ENCODE data around the gene CMIP. TPM values are rescaled to one million over a fixed set of nuclear protein-coding genes. Genes with fewer than 3 reads are reported as not detected.
A peak's percentile ranks its signal among the peaks of the same experiment; 100 is the strongest.

CMIP gene
- total RNA-seq, 1 donor from 2014 or later: 6.6 TPM

- Mint-ChIP-seq H3K27me3 (ENCODE audit: insufficient read depth, low read depth) (peaks cover 5% of the 10 kb centered on the region), H3K27ac (no peak overlapping the region), H3K36me3 (peaks cover 3% of the 10 kb centered on the region), H3K4me1 (peaks cover 8% of the 10 kb centered on the region), H3K9me3 (no peaks in the 10 kb centered on the region), H3K4me3 (no peak overlapping the region)
- Histone ChIP-seq H3K4me1 (peaks cover 2% of the 10 kb centered on the region), H3K27ac (no peak overlapping the region), H3K79me2 (ENCODE audit: low read depth) (peaks cover 21% of the 10 kb centered on the region), H3K4me3 (no peak overlapping the region), H3K9me3 (ENCODE audit: low read depth) (no peaks in the 10 kb centered on the region), H3K36me3 (no peaks in the 10 kb centered on the region), H3F3A (ENCODE audit: low read depth) (no peaks in the 10 kb centered on the region), H3K9ac (no peak overlapping the region), H4K20me1 (ENCODE audit: low read depth) (peaks cover 41% of the 10 kb centered on the region), H2AFZ (replicated peaks) (no peak overlapping the region), H3K27me3 (no peaks in the 10 kb centered on the region), H3K4me2 (no peak overlapping the region)
- no peak for DNase-seq (ENCODE audit: low spot score)
- TF ChIP-seq CTCF (IDR thresholded peaks at IDR 0.05): no peak
- TF ChIP-seq EZH2phosphoT487 (IDR thresholded peaks at IDR 0.05): no peak
- TF ChIP-seq EZH2 (IDR thresholded peaks at IDR 0.05): no peak
Observed at GRCh38 chr16:81578636-81579413, 134.2 kb downstream of the CMIP start.

DNA sequence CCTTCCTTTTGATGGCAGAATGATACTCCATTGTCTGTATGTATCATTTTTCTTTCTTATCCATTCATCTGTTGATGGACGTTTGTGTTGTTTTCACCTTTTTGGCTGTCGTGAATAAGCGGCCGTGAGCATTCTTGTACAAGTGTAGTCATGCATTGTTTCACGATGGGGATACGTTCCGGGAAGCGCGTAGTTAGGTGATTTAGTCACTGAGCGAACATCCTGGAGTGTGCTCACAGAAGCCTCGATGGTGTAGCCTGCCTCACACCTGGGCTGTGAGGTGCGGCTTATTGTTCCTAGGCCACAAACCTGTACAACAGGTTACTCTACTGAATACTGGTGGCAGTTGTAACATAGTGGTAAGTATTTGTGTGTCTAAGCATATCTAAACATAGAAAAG lies 136.5 kb downstream of the CMIP start:
- no peak overlapping the region for H3K27ac ChIP-seq
- H2AFZ ChIP-seq (replicated peaks): no peak overlapping the region
- H3K4me3 Mint-ChIP-seq: no peak overlapping the region
- TF ChIP-seq CTCF (IDR thresholded peaks at IDR 0.05) (no peak), EZH2 (IDR thresholded peaks at IDR 0.05) (no peak), EZH2phosphoT487 (IDR thresholded peaks at IDR 0.05) (no peak)
- no peak overlapping the region for H3K9ac ChIP-seq
- H3K4me2 ChIP-seq: no peak overlapping the region
- no peaks in the 10 kb centered on the region for H3K9me3 ChIP-seq (ENCODE audit: low read depth)
- H3K36me3 ChIP-seq: no peaks in the 10 kb centered on the region
- peaks cover 22% of the 10 kb centered on the region for H3K79me2 ChIP-seq (ENCODE audit: low read depth)
- no peak overlapping the region for H3K27ac Mint-ChIP-seq
- H3K4me1 ChIP-seq: peaks cover 2% of the 10 kb centered on the region
- H4K20me1 ChIP-seq (ENCODE audit: low read depth): peaks cover 42% of the 10 kb centered on the region
- peaks cover 14% of the 10 kb centered on the region for H3K36me3 Mint-ChIP-seq
- no peaks in the 10 kb centered on the region for H3K27me3 ChIP-seq
- no peak for DNase-seq (ENCODE audit: low spot score)
- no peaks in the 10 kb centered on the region for H3F3A ChIP-seq (ENCODE audit: low read depth)
- no peaks in the 10 kb centered on the region for H3K9me3 Mint-ChIP-seq
- H3K4me1 Mint-ChIP-seq: peaks cover 17% of the 10 kb centered on the region
- H3K4me3 ChIP-seq: no peak overlapping the region
- H3K27me3 Mint-ChIP-seq (ENCODE audit: insufficient read depth, low read depth): peaks cover 5% of the 10 kb centered on the region

DNA sequence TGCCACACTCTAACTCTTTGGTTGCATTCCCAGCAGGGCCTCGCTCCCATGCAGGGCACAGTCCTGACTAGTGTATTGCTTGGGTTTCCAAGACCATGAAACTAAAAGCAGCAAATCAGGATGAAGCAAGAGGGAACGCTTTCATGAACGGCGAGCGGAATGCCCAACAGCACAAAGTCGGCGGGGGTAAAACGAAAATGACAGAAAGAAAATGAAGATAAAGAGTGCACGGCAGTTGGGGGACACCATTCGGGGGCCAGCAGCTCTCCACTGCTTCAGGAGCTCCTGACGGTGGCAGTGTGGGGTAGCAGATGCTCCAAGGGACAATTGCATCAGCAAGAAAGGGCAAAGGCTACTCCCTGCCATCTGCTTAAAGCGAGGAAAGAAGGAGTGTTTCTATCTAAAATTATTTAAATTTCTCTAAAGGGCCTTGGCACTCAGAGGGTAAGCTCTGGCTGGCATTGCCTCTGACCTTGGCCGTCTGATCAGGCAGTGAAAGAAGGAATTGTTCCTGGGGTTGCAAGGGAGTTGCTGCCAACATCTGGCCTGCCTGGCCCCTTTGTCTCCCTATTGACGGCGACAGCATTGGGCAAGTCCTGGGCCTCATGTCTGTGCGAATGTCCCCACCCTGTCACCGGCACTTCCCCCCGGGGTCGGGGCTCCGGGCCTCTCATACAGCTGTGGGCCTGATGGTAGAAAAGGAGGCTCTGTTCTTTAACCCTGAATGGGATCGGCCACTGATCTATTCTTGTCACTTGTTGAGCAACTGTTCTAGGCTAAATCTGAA lies 138.2 kb downstream of the CMIP start:
- peaks cover 28% of the 10 kb centered on the region for H3K4me1 Mint-ChIP-seq
- peak overlapping the region; percentile 11 for H3K27ac Mint-ChIP-seq
- Histone ChIP-seq H3K27ac (no peak overlapping the region), H3K4me3 (no peak overlapping the region), H3K9me3 (ENCODE audit: low read depth) (no peaks in the 10 kb centered on the region), H4K20me1 (ENCODE audit: low read depth) (peaks cover 55% of the 10 kb centered on the region), H3K4me2 (no peak overlapping the region), H3F3A (ENCODE audit: low read depth) (no peaks in the 10 kb centered on the region), H3K79me2 (ENCODE audit: low read depth) (peaks cover 24% of the 10 kb centered on the region), H3K27me3 (no peaks in the 10 kb centered on the region), H3K36me3 (no peaks in the 10 kb centered on the region), H3K4me1 (peaks cover 8% of the 10 kb centered on the region), H3K9ac (no peak overlapping the region), H2AFZ (replicated peaks) (no peak overlapping the region)
- no peak overlapping the region for H3K4me3 Mint-ChIP-seq
- TF ChIP-seq EZH2phosphoT487 (IDR thresholded peaks at IDR 0.05) (no peak), CTCF (IDR thresholded peaks at IDR 0.05) (peak; percentile 38)
- H3K27me3 Mint-ChIP-seq (ENCODE audit: insufficient read depth, low read depth): peaks cover 5% of the 10 kb centered on the region
- peak; percentile 37 for DNase-seq (ENCODE audit: low spot score)
- H3K9me3 Mint-ChIP-seq: no peaks in the 10 kb centered on the region
- H3K36me3 Mint-ChIP-seq: peaks cover 14% of the 10 kb centered on the region

Measured in neural progenitor cell (in vitro differentiated cells).